GM23338 (cell line): ENCODE data around the gene ENTPD6.

Experiments used
- CREB1 ChIP-seq: fragments of 250-450 bp; sonication (Bioruptor Pico); IDR thresholded peaks from 2 replicates; pipeline ENCODE4 v1.5.0; 2020; ENCODE audit warnings: low read depth, mild to moderate bottlenecking, moderate library complexity
- EZH2 ChIP-seq: fragments of 200-600 bp; sonication (generic); IDR thresholded peaks from one replicate; pipeline ENCODE4 v1.8.0; 2017; ENCODE audit warnings: antibody characterized with exemption, mild to moderate bottlenecking, low read depth; ENCODE audit not compliant: unreplicated experiment
- EZH2phosphoT487 ChIP-seq: fragments of 200-600 bp; sonication (generic); IDR thresholded peaks from one replicate; pipeline ENCODE4 v1.8.1; 2018; ENCODE audit warnings: antibody characterized with exemption; ENCODE audit not compliant: unreplicated experiment
- JUNB ChIP-seq: IDR thresholded peaks from one replicate; pipeline ENCODE4 v1.6.1; 2016; ENCODE audit warnings: antibody characterized with exemption; ENCODE audit not compliant: unreplicated experiment
- POLR2AphosphoS5 ChIP-seq: IDR thresholded peaks from 2 replicates; pipeline ENCODE4 v1.6.1; 2016; ENCODE audit warnings: antibody characterized with exemption, low read depth
- STAT1 ChIP-seq: IDR thresholded peaks from one replicate; pipeline ENCODE4 v1.6.1; 2016; ENCODE audit warnings: antibody characterized with exemption; ENCODE audit not compliant: unreplicated experiment
- ZNF331 ChIP-seq: fragments of 250-450 bp; sonication (Bioruptor Pico); IDR thresholded peaks from 2 replicates; pipeline ENCODE4 v1.5.0; 2020; ENCODE audit warnings: low read depth, mild to moderate bottlenecking, moderate library complexity
- TF ChIP-seq, protein P1 (sequence below), 2 experiments: fragments of 200-600 bp in 1 of 2; sonication (generic) in 1 of 2; conservative IDR thresholded peaks; 2 replicates each; pipeline versions ENCODE4 v1.5.1 to v1.6.1; 2016 to 2017; ENCODE audit warnings: antibody characterized with exemption in 2 of 2, low read depth in 2 of 2, mild to moderate bottlenecking in 2 of 2, moderate library complexity in 1 of 2
- TF ChIP-seq, protein P2 (sequence below): IDR thresholded peaks from one replicate; pipeline ENCODE4 v1.6.1; 2018; ENCODE audit warnings: antibody characterized with exemption; ENCODE audit not compliant: unreplicated experiment

GRCh38 chr20:25242231-25242630 lies 46.7 kb downstream of the ENTPD6 start:
- TF ChIP-seq, protein P1, sequence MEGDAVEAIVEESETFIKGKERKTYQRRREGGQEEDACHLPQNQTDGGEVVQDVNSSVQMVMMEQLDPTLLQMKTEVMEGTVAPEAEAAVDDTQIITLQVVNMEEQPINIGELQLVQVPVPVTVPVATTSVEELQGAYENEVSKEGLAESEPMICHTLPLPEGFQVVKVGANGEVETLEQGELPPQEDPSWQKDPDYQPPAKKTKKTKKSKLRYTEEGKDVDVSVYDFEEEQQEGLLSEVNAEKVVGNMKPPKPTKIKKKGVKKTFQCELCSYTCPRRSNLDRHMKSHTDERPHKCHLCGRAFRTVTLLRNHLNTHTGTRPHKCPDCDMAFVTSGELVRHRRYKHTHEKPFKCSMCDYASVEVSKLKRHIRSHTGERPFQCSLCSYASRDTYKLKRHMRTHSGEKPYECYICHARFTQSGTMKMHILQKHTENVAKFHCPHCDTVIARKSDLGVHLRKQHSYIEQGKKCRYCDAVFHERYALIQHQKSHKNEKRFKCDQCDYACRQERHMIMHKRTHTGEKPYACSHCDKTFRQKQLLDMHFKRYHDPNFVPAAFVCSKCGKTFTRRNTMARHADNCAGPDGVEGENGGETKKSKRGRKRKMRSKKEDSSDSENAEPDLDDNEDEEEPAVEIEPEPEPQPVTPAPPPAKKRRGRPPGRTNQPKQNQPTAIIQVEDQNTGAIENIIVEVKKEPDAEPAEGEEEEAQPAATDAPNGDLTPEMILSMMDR (conservative IDR thresholded peaks at IDR 0.05; ENCODE audit: low read depth in 2 of 2): no peak
- TF ChIP-seq POLR2AphosphoS5 (no peak), EZH2 (no peak), CREB1 (CRISPR knock-in tag) (no peak), EZH2phosphoT487 (no peak), JUNB (no peak), STAT1 (no peak), ZNF331 (CRISPR knock-in tag) (no peak)
- TF ChIP-seq, protein P2, sequence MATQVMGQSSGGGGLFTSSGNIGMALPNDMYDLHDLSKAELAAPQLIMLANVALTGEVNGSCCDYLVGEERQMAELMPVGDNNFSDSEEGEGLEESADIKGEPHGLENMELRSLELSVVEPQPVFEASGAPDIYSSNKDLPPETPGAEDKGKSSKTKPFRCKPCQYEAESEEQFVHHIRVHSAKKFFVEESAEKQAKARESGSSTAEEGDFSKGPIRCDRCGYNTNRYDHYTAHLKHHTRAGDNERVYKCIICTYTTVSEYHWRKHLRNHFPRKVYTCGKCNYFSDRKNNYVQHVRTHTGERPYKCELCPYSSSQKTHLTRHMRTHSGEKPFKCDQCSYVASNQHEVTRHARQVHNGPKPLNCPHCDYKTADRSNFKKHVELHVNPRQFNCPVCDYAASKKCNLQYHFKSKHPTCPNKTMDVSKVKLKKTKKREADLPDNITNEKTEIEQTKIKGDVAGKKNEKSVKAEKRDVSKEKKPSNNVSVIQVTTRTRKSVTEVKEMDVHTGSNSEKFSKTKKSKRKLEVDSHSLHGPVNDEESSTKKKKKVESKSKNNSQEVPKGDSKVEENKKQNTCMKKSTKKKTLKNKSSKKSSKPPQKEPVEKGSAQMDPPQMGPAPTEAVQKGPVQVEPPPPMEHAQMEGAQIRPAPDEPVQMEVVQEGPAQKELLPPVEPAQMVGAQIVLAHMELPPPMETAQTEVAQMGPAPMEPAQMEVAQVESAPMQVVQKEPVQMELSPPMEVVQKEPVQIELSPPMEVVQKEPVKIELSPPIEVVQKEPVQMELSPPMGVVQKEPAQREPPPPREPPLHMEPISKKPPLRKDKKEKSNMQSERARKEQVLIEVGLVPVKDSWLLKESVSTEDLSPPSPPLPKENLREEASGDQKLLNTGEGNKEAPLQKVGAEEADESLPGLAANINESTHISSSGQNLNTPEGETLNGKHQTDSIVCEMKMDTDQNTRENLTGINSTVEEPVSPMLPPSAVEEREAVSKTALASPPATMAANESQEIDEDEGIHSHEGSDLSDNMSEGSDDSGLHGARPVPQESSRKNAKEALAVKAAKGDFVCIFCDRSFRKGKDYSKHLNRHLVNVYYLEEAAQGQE: no peak
